Measurements from ENCODE around the gene ZSCAN31. TPM values are rescaled to one million over a fixed set of nuclear protein-coding genes. Genes with fewer than 3 reads are reported as not detected.

The ZSCAN31 gene
- total RNA-seq, 1 donor from 2014 or later, result 1.1 TPM

- Mint-ChIP-seq H3K27me3 (ENCODE audit: low read depth, unreplicated experiment) (no peaks in the 10 kb centered on the region), H3K4me1 (ENCODE audit: low read depth, unreplicated experiment) (no peaks in the 10 kb centered on the region), H3K4me3 (ENCODE audit: unreplicated experiment) (no peak overlapping the region), H3K9me3 (ENCODE audit: unreplicated experiment) (peaks cover under 1% of the 10 kb centered on the region), H3K36me3 (ENCODE audit: low read depth, unreplicated experiment) (peaks cover under 1% of the 10 kb centered on the region), H3K27ac (ENCODE audit: unreplicated experiment) (no peak overlapping the region)
- Histone ChIP-seq H3K27ac (ENCODE audit: low read depth, low read length) (peak overlapping the region; percentile 95), H3K4me2 (ENCODE audit: low read length) (peak overlapping the region; percentile 87), H3K27me3 (ENCODE audit: insufficient read depth, low read length) (no peaks in the 10 kb centered on the region), H3K4me1 (ENCODE audit: insufficient read depth, low read length) (peaks cover 14% of the 10 kb centered on the region), H2AFZ (ENCODE audit: low read depth, low read length) (no peak overlapping the region), H3K9me3 (ENCODE audit: insufficient read depth, low read depth, low read length) (no peaks in the 10 kb centered on the region), H4K20me1 (ENCODE audit: insufficient read depth, low read length) (no peaks in the 10 kb centered on the region), H3K79me2 (ENCODE audit: insufficient read depth, low read length) (no peaks in the 10 kb centered on the region), H3K4me3 (ENCODE audit: insufficient read depth, low read depth, low read length) (no peak overlapping the region), H3K36me3 (ENCODE audit: insufficient read depth, low read length) (no peaks in the 10 kb centered on the region), H3K9ac (ENCODE audit: low read length) (no peak overlapping the region)
- no peak for DNase-seq (ENCODE audit: low read depth)
- FAIRE-seq, result no peak
- TF ChIP-seq EZH2 (IDR thresholded peaks at IDR 0.05; ENCODE audit: insufficient read depth, low read length) (no peak), CTCF (IDR thresholded peaks at IDR 0.05; ENCODE audit: insufficient read depth, low read depth, low read length) (no peak)
Observed at GRCh38 chr6:28334286-28335039, 1.5 kb downstream of the ZSCAN31 start.

- no peaks in the 10 kb centered on the region for H3K4me1 Mint-ChIP-seq (ENCODE audit: low read depth, unreplicated experiment)
- no peak overlapping the region for H3K27ac ChIP-seq (ENCODE audit: low read depth, low read length)
- H3K4me1 ChIP-seq (ENCODE audit: insufficient read depth, low read length), result peaks cover 14% of the 10 kb centered on the region
- no peak overlapping the region for H3K9ac ChIP-seq (ENCODE audit: low read length)
- H3K9me3 ChIP-seq (ENCODE audit: insufficient read depth, low read depth, low read length), result no peaks in the 10 kb centered on the region
- no peak for TF ChIP-seq CTCF (IDR thresholded peaks at IDR 0.05; ENCODE audit: insufficient read depth, low read depth, low read length)
- TF ChIP-seq EZH2 (IDR thresholded peaks at IDR 0.05; ENCODE audit: insufficient read depth, low read length), result no peak
- H3K79me2 ChIP-seq (ENCODE audit: insufficient read depth, low read length), result no peaks in the 10 kb centered on the region
- no peaks in the 10 kb centered on the region for H3K27me3 ChIP-seq (ENCODE audit: insufficient read depth, low read length)
- FAIRE-seq, result no peak
- H3K4me3 Mint-ChIP-seq (ENCODE audit: unreplicated experiment), result no peak overlapping the region
- no peak overlapping the region for H3K4me3 ChIP-seq (ENCODE audit: insufficient read depth, low read depth, low read length)
- H3K9me3 Mint-ChIP-seq (ENCODE audit: unreplicated experiment), result peaks cover 8% of the 10 kb centered on the region
- H4K20me1 ChIP-seq (ENCODE audit: insufficient read depth, low read length), result no peaks in the 10 kb centered on the region
- DNase-seq (ENCODE audit: low read depth), result no peak
- H3K36me3 Mint-ChIP-seq (ENCODE audit: low read depth, unreplicated experiment), result peaks cover 9% of the 10 kb centered on the region
- H3K4me2 ChIP-seq (ENCODE audit: low read length), result no peak overlapping the region
- no peaks in the 10 kb centered on the region for H3K27me3 Mint-ChIP-seq (ENCODE audit: low read depth, unreplicated experiment)
- H3K36me3 ChIP-seq (ENCODE audit: insufficient read depth, low read length), result no peaks in the 10 kb centered on the region
- H2AFZ ChIP-seq (ENCODE audit: low read depth, low read length), result no peak overlapping the region
- no peak overlapping the region for H3K27ac Mint-ChIP-seq (ENCODE audit: unreplicated experiment)
Observed at GRCh38 chr6:28333599-28334018, 2.3 kb downstream of the ZSCAN31 start.

- H3K36me3 Mint-ChIP-seq (ENCODE audit: low read depth, unreplicated experiment), result peaks cover 9% of the 10 kb centered on the region
- Histone ChIP-seq H4K20me1 (ENCODE audit: insufficient read depth, low read length) (no peaks in the 10 kb centered on the region), H3K36me3 (ENCODE audit: insufficient read depth, low read length) (no peaks in the 10 kb centered on the region), H3K27me3 (ENCODE audit: insufficient read depth, low read length) (no peaks in the 10 kb centered on the region), H3K9me3 (ENCODE audit: insufficient read depth, low read depth, low read length) (no peaks in the 10 kb centered on the region), H3K9ac (ENCODE audit: low read length) (no peak overlapping the region), H3K27ac (ENCODE audit: low read depth, low read length) (no peak overlapping the region), H3K4me1 (ENCODE audit: insufficient read depth, low read length) (peaks cover 14% of the 10 kb centered on the region), H3K4me3 (ENCODE audit: insufficient read depth, low read depth, low read length) (no peak overlapping the region), H3K4me2 (ENCODE audit: low read length) (no peak overlapping the region), H3K79me2 (ENCODE audit: insufficient read depth, low read length) (no peaks in the 10 kb centered on the region), H2AFZ (ENCODE audit: low read depth, low read length) (no peak overlapping the region)
- no peaks in the 10 kb centered on the region for H3K4me1 Mint-ChIP-seq (ENCODE audit: low read depth, unreplicated experiment)
- DNase-seq (ENCODE audit: low read depth), result no peak
- no peaks in the 10 kb centered on the region for H3K27me3 Mint-ChIP-seq (ENCODE audit: low read depth, unreplicated experiment)
- no peak for TF ChIP-seq EZH2 (IDR thresholded peaks at IDR 0.05; ENCODE audit: insufficient read depth, low read length)
- H3K4me3 Mint-ChIP-seq (ENCODE audit: unreplicated experiment), result no peak overlapping the region
- H3K9me3 Mint-ChIP-seq (ENCODE audit: unreplicated experiment), result peaks cover 8% of the 10 kb centered on the region
- no peak overlapping the region for H3K27ac Mint-ChIP-seq (ENCODE audit: unreplicated experiment)
- FAIRE-seq, result no peak
Observed at GRCh38 chr6:28333047-28333446, 2.9 kb downstream of the ZSCAN31 start.

All from astrocyte (in vitro differentiated cells and primary cell).